ENCODE measurements around the gene YDJC.
"Not testable (repeated sequence)": the region's sequence is repeated elsewhere in the genome, so short reads cannot be mapped to it uniquely, and the experiment has no call there.

Gene YDJC

DNA sequence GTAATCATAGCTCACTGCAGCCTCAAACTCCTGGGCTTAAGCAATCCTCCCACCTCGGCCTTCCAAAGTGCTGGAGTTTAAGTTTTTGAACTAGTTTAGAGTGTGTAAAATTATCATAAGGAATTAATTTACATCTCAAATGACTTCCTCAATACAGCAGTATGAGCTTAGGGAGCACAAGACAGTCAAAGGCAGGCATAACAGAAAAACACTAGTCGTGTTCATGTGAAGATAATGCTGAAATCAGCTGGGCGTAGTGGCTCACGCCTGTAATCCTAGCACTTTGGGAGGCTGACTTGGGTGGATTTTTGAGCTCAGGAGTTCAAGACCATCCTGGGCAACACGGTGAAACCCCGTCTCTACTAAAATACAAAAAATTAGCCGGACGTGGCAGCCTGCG lies 25.8 kb downstream of the YDJC start:
- no peak for FAIRE-seq

DNA sequence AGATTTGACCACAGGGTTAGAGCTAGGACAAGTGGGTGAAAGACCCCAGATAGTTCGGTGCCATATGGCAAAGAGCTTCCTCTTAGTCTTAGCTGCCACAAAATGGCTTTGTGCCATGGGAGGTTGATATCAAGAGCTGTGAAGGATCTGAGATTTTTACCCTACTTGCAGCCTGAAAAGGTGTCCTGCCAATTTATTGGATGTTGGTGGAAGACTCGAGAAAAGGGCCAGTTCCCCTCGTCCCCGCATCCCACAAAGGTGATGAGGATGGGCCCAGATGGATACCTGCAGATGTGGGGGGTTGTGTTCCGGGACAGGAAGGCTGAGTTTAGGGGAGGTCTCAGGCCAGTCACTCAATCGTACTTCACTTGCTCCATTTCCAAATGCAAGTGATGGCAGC lies 27.2 kb downstream of the YDJC start:
- no peak for FAIRE-seq

DNA sequence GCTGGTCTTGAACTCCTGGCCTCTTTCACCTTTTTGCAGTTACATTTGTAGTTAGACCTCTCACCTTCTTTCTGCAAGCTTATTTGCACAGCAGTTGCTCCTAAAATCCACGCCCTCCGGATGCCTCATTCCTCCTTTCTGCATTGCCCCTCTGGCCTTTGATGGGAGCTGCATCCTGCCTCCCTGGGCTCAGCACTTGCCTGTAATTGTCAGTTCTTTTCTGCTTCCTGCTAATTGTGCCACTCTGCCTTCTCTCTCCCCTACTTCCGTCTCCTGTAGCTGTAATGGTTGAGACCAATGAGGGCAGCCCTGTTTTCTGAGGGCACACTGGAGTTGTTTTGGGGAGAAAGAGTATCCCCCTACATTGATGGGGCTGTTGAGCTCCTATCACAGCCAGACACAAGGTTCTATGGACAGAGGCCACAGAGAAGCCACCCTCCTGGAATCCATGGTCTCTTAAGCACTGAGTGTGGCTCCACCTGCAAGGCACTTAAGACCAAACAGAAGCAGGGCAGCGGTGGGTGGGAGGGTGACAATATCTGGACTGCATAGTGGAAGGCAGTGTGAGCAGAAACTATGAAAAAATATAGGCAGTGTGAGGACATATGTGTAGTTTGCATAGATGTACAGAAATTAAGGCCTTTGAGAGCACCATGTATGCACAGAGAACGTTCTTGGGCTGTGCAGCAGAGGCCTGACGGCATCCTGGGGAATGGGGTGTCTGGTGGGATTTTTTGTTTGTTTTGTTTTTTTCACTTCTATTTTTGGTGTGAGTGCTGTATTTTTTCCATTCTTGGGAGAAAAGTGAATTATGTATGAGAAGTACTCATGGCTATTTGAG lies 30.5 kb downstream of the YDJC start:
- no peak for FAIRE-seq

DNA sequence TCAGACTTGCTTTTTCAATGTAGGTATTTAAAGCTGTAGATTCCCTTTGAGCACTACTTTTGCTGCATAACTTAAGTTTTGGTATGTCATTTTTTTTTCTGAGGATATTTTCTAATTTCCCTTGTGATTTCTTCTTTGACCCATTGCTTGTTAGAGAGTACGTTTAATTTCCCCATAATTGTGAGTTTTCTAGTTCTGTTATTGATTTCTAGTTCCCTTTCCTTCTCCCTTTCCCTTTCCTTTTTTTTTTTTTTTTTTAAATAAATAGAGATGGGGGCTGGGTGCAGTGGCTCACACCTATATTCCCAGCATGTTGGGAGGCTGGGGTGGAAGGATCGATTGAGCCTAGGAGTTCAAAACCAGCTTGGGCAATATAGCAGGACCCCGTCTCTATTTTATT lies 31.5 kb downstream of the YDJC start:
- FAIRE-seq: no peak

DNA sequence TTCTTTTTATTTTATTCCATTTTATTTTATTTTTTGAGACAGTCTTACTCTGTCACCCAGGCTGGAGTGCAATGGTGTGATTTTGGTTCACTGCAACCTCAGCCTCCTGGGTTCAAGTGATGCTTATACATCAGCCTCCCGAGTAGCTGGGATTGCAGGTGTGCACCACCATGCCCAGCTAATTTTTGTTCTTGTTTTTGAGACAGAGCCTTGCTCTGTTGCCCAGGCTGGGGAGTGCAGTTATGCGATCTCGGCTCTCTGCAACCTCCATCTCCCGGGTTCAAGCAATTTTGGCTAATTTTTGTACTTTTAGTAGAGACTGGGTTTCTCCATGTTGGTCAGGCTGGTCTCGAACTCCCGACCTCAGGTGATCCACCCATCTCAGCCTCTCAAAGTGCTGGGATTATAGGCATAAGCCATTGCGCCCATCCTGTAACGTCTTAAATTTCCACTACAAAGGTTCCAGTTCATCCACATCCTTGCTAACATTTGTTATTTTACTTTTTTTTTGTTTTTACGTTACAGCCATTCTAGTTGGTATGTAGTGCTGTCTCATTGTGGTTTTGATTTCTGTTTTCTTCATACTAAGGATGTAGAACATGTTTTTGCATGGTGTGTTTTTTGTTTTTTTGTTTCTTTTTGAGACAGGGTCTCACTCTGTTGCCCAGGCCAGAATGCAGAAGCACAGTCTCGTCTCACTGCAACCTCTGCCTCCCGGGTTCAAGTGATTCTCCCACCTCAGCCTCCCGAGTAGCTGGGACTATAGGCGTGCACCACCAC lies 33.3 kb downstream of the YDJC start:
- not testable (repeated sequence) for FAIRE-seq

DNA sequence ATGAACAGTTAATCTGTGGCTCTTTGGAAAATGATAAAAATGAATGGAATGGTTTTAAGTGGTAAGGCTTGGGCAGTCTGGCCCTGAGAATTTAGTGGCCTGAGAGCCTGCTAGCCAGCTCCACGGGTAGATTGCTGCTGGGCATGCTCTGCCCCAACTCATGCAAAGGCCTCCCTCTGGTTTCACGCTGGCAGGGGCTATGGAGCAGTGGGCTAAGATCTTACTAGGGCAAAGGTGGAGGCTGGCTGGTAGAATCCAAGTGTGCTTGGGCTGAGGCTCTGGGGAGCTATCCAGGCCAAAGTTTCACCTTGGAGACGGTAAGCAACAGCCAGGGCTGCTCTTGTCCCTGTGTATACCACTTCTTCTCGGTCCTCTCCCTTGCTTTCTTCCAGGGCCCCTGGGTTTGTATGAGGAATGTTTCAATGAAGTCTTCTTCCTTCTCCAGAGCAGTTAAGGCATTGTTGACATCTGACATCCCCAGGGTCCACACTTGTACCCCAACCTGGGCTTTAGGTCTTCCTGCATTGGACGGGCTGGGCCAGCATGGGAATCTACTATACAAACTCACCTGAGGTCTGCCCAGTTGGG lies 34.9 kb downstream of the YDJC start:
- no peak for FAIRE-seq

DNA sequence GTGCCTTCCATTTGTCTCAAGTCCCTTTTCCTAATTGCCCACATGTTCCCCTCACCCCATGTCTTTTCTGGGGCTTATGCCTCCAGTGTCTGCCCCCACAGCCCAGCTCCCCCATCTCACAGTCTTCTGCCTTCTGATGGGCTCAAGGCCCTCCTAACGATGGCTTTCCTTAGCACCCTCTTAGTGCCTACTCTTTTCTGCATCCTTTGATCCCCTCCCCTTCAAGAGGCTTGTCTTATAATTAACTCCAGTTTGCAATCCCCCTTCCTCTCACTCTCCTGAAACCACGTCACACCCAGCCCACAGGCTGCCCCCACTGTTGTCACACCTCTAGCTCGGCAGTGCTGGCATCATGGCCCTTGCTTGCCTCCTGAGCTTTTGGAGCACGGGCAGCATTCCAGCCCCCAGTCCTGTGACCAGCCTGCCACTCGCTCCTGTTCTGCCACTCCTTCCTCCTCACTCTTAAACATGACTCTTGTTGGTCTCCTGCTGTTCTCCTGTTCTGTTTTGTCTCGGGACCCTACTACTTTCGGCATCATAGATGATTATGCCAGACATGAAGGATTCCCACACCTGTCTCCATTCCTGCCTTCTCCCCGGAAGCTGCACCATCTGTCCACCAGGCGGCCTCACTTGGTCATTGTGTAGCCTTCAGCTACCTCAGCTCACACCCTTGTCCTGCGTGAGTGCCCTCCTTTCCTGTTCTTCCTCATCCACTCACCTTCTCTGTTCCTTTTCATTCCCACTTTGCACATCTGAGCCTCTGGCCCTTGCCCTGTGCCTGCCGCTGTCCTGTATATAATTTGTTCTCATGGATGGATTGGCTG lies 36.2 kb downstream of the YDJC start:
- no peak for FAIRE-seq

DNA sequence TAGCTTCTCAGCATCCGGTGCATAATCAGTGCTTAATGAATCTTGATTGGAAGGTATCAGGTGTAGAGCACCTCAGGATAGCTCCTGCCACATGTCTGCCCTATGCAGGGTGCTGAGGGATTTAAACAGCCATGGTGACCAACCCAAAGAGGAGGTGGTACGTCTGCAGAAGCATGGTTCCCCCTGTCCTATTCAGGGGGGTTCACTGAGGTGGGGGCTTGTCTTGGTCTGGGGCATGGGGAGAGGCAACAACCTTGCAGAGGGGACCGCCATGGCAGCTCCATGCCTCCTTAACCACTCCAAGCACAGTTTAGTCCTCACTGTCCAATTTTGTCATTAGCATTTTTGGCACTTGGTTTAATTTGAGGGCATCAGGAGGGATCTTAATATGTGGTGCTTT lies 37.4 kb downstream of the YDJC start:
- FAIRE-seq: no peak

DNA sequence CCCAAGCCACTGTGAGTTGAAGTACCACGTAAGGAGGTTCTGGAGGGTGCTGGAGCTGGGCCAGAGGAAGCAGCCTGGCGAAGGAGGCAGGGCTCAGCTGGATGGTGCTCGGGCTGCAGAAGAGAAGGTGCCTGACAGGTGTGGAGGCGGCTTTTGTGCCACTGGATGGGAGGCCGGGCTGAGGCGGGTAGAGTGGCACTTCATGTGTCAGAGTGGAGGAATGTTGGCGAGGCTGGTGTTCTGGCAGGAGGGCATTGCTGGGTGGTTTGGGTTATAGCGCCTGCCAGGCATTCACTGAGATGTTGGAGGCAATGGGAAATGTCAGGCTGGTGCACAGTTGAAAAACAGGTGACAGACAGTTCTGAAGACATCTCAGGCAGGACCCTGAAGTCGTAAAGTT lies 38.1 kb downstream of the YDJC start:
- no peak for FAIRE-seq

DNA sequence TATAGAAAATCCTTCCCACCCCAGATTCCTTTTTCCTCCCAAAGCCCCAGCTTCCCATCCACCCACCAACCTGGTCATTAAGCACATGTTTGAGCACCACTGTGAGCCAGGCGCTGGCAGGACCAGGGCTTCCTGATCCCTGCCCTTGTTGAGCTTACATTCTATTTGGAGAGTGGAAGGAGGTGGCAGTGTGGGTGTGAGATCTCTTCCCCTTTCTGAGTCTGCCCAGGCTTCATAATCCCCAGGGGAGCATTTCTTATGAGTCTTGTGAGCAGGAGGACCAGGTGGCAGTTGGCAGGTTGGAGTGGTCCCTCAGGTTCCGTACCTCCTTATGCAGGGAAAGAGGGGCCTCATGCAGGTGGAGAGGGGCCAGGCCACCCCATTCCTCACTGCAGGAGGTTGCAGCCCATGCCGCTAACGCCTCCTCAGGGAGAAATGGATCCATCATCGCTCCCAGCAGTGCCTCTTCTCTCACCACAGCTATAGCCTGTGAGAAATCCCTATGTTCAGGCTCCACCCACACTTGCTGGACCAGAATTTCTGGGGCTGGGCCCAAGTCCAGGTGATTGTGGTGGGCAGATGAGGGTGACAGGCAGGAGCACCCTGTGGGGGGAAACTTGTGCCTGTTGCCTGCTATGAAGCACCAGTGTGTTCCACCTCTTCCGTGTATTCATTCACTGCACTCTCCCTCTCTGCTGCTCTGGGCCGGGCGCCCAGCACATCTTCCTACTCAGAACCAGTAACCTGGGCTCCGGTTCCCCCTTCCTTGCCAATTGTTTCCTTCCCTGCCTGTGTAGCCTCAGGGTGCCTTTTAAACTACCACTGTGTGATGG lies 38.8 kb downstream of the YDJC start:
- no peak for FAIRE-seq

DNA sequence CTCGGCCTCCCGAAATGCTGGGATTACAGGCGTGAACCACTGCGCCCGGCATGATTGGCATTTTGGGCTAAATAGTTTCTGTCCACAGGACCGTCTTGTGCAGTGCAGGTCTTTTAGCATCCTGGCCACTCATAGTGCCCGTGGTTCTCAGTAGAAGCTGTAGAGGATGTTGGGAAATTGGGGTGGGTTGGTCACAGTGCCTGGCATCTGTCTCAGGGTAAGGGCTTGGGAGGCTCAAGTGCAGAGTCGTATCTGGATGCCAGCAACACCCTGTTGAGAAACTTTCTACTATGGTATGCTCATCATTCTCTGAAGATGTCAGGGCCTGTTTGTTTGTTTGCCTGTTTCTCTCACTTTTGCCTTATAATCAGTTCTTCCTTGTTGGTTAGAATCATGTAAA lies 40.4 kb downstream of the YDJC start:
- no peak for FAIRE-seq

DNA sequence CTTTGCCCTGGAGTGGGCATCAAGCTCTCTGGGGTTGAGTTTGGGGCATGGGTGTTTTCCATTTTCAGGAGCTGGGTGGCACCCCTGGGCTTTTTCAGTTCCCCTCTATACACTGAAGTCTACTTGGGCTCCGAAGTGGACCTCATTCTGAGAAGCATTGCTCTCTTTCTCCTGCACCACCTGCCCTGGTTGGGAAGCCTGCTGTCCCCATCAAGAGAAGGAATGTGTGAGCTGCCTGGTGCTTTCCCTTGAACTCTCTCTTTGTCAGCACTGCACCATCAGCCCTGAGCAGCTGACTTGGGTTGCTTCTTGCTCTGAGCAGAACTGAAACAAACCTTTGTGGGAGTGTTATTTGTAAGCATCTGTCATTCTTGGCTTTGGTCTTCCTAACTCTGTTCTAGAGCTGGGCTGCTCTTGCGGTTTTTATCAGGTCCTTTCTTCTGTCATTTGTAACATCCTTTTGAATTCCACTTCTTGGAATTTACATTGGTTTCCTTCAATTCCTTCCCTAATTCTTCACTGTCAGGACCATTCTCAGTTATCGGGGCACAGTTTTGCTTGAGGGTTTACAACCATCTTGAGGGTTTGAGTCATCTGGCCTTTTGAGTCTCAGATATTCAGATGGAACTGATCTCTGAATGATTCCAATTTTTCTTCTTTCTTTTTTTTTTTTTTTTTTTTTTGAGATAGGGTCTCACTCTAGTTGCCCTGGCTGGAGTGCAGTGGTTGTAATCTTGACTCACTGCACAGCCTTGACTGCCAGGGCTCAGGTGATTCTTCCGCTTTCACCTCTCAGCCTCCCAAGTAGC lies 41.8 kb downstream of the YDJC start:
- no peak for FAIRE-seq

DNA sequence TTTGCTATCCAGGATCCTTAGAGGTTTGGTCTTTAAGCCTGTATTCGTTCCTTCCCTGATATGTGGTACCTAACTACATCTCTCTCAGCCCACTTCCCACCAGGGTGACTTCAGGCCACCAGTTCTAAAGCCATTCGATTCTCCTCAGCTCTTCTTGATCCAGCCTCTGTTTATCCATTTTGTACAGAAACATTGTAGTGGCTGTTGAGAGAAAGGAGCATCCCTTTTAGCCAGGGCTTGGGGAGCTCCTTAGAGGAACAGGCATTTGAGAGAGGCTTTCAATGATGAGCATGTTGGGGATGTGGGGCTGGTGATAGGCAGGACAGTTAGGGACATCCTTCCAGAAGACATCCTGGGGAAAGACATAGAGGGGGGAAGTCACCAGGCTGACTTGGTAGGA lies 44.4 kb downstream of the YDJC start:
- FAIRE-seq: no peak

DNA sequence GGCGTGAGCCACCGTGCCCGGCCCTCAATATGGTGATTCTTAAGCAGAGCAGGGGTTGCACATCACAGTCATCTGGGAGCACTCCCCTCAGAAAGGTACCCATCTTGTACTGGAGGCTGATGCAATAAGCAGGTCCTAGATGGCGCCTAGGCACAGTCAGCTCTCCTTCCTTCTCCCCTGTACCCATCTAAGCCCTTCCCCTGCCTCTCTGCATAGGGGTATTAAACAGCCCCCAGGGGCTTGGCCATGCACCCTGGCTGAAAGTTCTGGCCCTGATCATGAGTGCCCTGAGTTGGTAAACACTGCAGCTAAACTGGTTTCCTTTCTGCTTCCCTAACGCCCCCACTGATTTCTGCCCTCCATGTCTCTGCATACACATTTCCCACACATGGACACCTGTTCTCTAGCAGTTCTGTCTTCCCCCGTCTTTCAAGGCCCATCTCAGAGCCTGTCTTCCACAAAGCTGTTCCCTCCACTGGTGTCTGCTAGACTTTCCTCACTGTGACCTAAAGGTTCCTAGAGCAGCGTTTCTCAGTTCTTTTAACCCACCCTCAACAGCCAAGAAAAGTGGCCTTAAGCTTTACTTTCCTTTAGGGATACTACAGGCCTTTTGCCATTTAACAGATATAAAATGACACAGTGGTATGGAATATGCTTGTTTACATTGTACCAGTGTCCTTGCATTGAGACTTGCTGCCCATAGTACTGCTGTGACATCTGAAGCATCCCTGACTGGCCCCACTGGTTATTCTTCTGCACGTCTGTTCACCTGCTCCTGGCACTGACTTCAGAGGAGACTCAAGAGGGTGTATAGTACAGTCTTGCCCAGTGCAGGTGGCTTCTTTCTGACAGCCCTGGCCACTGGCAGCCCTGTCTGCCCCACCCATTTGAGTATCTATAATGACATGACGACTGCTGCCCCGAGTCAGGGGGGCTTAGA lies 46.8 kb downstream of the YDJC start:
- no peak for FAIRE-seq

DNA sequence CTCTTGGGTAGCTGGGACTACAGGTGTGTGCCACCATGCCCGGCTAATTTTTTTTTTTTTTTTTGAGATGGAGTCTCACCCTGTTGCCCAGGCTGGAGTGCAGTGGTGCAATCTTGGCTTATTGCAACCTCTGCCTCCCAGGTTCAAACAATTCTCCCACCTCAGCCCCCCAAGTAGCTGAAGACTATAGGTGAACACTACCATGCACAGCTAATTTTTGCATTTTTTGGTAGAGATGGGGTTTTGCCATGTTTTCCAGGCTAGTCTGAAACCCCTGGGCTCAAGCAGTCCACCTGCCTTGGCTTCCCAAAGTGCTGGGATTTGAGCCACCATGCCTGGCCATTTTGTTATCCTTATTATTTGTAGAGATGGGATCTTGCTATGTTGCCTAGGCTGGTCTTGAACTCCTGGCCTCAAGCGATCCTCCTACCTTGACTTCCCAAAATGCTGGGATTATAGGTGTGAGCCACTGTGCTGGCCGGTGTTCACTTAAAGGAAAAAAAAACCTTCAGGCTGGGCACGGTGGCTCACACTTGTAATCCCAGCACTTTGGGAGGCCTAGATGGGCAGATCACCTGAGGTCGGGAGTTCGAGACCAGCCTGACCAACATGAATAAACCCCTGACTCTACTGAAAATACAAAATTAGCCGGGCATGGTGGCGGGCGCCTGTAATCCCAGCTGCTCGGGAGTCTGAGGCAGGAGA lies 48.7 kb downstream of the YDJC start:
- FAIRE-seq: not testable (repeated sequence)

DNA sequence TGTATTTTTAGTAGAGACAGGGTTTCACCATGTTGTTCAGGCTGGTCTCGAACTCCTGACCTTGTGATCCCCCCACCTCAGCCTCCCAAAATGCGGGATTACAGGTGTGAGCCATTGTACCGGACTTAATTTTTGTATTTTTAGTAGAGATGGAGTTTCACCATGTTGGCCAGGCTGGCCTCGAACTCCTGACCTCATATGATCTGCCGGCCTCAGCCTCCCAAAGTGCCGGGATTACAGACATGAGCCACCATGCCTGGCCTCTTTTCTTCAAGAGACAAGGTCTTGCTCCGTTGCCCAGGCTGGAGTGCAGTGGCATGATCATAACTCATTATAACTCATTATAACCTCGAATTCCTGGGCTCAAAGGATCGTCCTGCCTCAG lies 49.2 kb downstream of the YDJC start:
- not testable (repeated sequence) for FAIRE-seq

DNA sequence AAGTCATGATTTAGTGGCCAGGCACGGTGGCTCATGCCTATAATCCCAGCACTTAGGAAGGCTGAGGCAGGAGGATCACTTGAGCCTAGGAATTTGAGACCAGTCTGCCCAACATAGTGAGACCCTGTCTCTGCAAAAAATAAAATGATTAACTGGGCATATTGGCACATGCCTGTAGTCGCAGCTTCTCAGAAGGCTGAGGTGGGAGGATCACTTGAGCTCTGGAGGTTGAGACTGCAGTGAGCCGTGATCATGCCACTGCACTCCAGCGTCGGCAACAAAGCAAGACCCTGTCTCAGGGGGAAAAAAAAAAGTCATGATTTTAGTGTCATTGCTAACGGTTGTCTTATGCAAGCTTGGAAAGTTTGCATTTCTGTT lies 50.4 kb downstream of the YDJC start:
- no peak for FAIRE-seq
